Esophagus muscularis mucosa (tissue), 4 donors: Measurements from ENCODE around the gene CCDC6.

Experiments used
- CTCF ChIP-seq, 3 experiments: fragments of 200-600 bp in 2 of 3; fragments of 450-650 bp in 1 of 3; sonication (generic) in 2 of 3; IDR thresholded peaks; one replicate each; pipeline ENCODE4 v1.5.1; 2017 to 2019; ENCODE audit warnings: antibody characterized with exemption in 3 of 3, mild to moderate bottlenecking in 2 of 3, moderate library complexity in 1 of 3
- EP300 ChIP-seq: sonication (generic); formaldehyde crosslinking; IDR thresholded peaks from one replicate; pipeline ENCODE4 v1.6.1; 2017; ENCODE audit warnings: antibody characterized with exemption
- POLR2A ChIP-seq: fragments of 450-650 bp; IDR thresholded peaks from one replicate; pipeline ENCODE4 v1.6.1; 2017; ENCODE audit warnings: antibody characterized with exemption, moderate library complexity, mild to moderate bottlenecking, low read depth
- POLR2AphosphoS5 ChIP-seq, 2 donors: sonication (generic); formaldehyde crosslinking; IDR thresholded peaks; one replicate each; pipeline ENCODE4 v1.6.1; 2017; ENCODE audit warnings: antibody characterized with exemption in 2 of 2

GRCh38 chr10:59838085-59838789, 68.1 kb downstream of the CCDC6 start:
- no peak for TF ChIP-seq POLR2AphosphoS5 (IDR thresholded peaks at IDR 0.05)
- TF ChIP-seq POLR2A: no peak
- no peak for TF ChIP-seq CTCF (IDR thresholded peaks at IDR 0.05)
- no peak for TF ChIP-seq EP300
